ENCODE results near the gene C10orf53. TPM values are rescaled to one million over a fixed set of nuclear protein-coding genes. Genes with fewer than 3 reads are reported as not detected.
"Not testable (repeated sequence)": the region's sequence is repeated elsewhere in the genome, so short reads cannot be mapped to it uniquely, and the experiment has no call there.

C10orf53 gene
- total RNA-seq, 1 donor from 2014 or later: not detected

DNA sequence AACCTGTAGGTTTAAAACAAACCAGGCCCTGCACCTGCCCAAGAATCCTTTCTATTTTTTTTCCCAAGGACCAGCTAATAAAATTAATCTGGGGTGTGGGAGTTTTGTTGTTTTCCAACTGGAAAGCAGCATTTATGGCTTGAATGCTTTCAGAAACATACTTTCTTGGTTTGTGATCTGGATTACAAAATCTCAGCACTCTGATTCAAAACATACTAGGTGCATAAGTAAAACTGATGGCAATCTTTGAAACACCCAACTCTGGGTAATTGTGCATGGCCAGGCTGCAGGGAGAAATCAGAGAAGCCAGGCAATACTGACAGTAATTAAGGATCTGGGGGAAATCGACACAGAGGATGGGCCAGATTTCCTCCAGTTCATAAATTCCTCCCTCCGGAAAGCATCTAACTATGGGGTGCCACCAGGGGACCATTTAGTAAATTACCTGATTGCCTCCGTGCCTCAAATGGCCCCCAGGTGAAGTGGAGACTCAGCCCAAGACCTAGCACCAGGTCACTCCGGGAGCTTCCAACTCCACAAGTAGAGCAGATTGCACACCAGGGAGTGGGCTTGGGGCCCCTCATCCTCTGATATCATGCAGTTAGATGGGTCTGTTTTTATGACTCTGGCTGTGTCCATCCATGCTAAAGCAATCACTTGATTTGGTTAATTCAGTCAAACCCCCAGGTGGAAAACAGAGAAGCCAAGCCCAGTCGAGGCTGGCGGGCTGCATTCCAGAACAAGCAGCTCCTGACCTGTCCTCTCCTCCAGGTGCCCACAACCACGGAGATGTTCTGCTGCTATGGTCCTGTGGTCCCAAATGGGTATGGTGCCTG lies 15.2 kb upstream of the C10orf53 start:
- H3K27me3 ChIP-seq (ENCODE audit: control insufficient read depth in 3 of 3, insufficient read depth in 3 of 3, low read length in 3 of 3): peaks cover 0 to 3% (median 0%) of the 10 kb centered on the region in 3 donors
- no peak overlapping the region for H3K4me3 ChIP-seq (ENCODE audit: low read length in 3 of 3)
- H3K9ac ChIP-seq (ENCODE audit: low read depth in 1 of 3, low read length in 3 of 3): no peak overlapping the region
- no peak overlapping the region for H3K27ac ChIP-seq (ENCODE audit: low read depth, low read length)
- H3K4me1 ChIP-seq (ENCODE audit: control insufficient read depth in 3 of 3, insufficient read depth in 3 of 3, low read length in 3 of 3): no peaks in the 10 kb centered on the region
- peaks cover 0 to under 1% (median 0%) of the 10 kb centered on the region in 3 donors for H3K9me3 ChIP-seq (ENCODE audit: control insufficient read depth in 3 of 3, low read length in 3 of 3)
- H3K36me3 ChIP-seq (ENCODE audit: control insufficient read depth in 3 of 3, insufficient read depth in 3 of 3, low read length in 3 of 3): no peaks in the 10 kb centered on the region

DNA sequence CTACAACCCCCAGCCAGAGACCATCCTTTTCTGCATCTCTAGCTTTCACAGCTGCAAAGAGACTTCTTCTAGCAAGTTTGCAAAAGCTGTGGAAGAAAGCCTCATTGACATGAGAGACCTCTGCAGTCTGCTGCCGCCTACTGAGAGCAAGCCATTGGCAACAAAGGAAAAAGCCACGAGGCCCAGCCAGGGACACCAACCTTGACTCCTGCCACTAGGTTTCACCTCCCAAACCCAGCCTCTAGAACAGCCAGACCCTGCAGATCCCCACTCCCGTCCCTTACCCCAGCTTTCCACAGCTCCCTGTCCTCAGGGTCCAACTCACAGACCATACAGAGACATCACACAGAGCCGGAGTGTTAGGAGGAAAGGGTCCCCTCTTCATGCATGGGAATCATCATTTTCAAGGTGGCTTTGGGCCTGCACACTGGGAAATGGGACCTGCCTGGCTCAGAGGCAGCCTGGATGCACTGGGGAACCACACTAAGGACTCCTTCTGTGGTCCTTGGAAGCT lies 14.6 kb upstream of the C10orf53 start:
- no peak overlapping the region for H3K27ac ChIP-seq (ENCODE audit: low read depth, low read length)
- no peaks in the 10 kb centered on the region for H3K36me3 ChIP-seq (ENCODE audit: control insufficient read depth in 3 of 3, insufficient read depth in 3 of 3, low read length in 3 of 3)
- H3K27me3 ChIP-seq (ENCODE audit: control insufficient read depth in 3 of 3, insufficient read depth in 3 of 3, low read length in 3 of 3): peaks cover 0 to 3% (median 0%) of the 10 kb centered on the region in 3 donors
- no peaks in the 10 kb centered on the region for H3K9me3 ChIP-seq (ENCODE audit: control insufficient read depth in 3 of 3, low read length in 3 of 3)
- no peak overlapping the region for H3K9ac ChIP-seq (ENCODE audit: low read depth in 1 of 3, low read length in 3 of 3)
- no peaks in the 10 kb centered on the region for H3K4me1 ChIP-seq (ENCODE audit: control insufficient read depth in 3 of 3, insufficient read depth in 3 of 3, low read length in 3 of 3)
- no peak overlapping the region for H3K4me3 ChIP-seq (ENCODE audit: low read length in 3 of 3)

DNA sequence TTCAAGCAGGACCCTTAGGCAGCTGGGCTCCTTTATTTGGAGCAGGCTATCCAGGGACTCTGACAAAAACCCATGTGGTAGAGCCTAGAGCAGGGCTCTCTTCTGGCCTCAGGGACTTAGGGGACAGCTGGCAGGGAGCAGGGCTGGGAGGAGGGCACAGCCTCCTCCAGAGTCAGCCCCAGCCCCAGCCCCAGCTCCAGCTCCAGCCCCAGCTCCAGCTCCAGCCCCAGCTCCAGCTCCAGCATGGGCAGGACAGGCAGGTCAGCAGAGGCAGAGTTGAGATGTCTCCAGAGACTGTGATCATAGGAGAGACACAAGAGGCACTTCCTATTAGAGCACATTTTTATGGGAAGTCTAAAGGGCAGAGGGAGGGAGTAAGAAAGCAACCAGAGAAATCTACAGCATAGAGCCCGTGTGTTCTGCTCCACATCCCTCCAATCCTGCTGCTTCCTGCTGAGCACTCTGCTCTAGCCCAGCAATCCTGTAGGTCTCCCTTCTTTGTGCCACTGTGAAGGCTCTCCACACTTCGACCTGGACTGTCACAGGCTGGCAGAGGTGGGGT lies 13.3 kb upstream of the C10orf53 start:
- peaks cover 0 to 3% (median 0%) of the 10 kb centered on the region in 3 donors for H3K27me3 ChIP-seq (ENCODE audit: control insufficient read depth in 3 of 3, insufficient read depth in 3 of 3, low read length in 3 of 3)
- no peaks in the 10 kb centered on the region for H3K9me3 ChIP-seq (ENCODE audit: control insufficient read depth in 3 of 3, low read length in 3 of 3)
- H3K4me1 ChIP-seq (ENCODE audit: control insufficient read depth in 3 of 3, insufficient read depth in 3 of 3, low read length in 3 of 3): no peaks in the 10 kb centered on the region
- no peak overlapping the region for H3K27ac ChIP-seq (ENCODE audit: low read depth, low read length)
- H3K4me3 ChIP-seq (ENCODE audit: low read length in 3 of 3): no peak overlapping the region
- no peaks in the 10 kb centered on the region for H3K36me3 ChIP-seq (ENCODE audit: control insufficient read depth in 3 of 3, insufficient read depth in 3 of 3, low read length in 3 of 3)
- H3K9ac ChIP-seq (ENCODE audit: low read depth in 1 of 3, low read length in 3 of 3): no peak overlapping the region

DNA sequence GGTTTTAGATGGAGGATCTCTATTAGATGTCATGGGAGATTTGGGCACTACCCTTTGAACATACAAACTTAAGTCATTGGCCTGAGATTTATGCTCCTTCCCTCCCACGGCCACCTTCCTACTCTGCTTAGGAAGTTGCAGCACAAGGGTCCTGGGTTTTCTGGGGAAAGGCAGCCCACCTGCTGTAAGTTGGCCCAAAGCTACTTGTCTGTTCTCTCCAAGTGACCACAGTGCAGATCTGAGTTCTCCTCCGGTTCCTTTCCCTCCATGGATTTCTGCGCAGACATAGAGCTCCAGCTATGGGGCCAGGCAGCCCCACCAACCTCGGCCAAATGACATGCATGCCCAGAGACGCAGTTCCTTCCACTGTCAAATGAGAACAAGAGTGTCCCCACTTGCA lies 12.8 kb upstream of the C10orf53 start:
- H3K9ac ChIP-seq (ENCODE audit: low read depth in 1 of 3, low read length in 3 of 3): no peak overlapping the region
- no peaks in the 10 kb centered on the region for H3K4me1 ChIP-seq (ENCODE audit: control insufficient read depth in 3 of 3, insufficient read depth in 3 of 3, low read length in 3 of 3)
- peaks cover 0 to 3% (median 0%) of the 10 kb centered on the region in 3 donors for H3K27me3 ChIP-seq (ENCODE audit: control insufficient read depth in 3 of 3, insufficient read depth in 3 of 3, low read length in 3 of 3)
- H3K27ac ChIP-seq (ENCODE audit: low read depth, low read length): no peak overlapping the region
- H3K4me3 ChIP-seq (ENCODE audit: low read length in 3 of 3): no peak overlapping the region
- H3K36me3 ChIP-seq (ENCODE audit: control insufficient read depth in 3 of 3, insufficient read depth in 3 of 3, low read length in 3 of 3): no peaks in the 10 kb centered on the region
- H3K9me3 ChIP-seq (ENCODE audit: control insufficient read depth in 3 of 3, low read length in 3 of 3): no peaks in the 10 kb centered on the region

DNA sequence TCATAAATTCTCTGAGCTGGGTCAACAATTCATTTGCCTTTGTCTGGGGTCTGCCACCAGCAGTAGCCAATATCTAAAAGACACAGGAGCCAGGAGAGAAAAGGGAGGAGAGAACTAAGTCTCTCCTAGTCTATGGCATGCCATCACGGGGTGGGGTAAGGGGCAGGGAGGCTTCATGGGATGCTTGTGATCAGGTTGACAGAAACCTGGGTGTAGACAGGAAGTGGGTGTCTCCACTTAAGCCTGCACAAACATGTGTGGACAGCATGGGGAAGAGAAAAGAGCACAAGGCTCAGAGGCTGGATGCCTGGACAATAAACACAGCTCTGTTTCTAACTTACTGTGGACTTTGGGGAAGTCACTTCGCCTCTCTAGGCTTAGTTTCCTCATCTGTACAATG lies 11.5 kb upstream of the C10orf53 start:
- Histone ChIP-seq H3K27me3 (ENCODE audit: control insufficient read depth in 3 of 3, insufficient read depth in 3 of 3, low read length in 3 of 3) (peaks cover 0 to 3% (median 0%) of the 10 kb centered on the region in 3 donors), H3K36me3 (ENCODE audit: control insufficient read depth in 3 of 3, insufficient read depth in 3 of 3, low read length in 3 of 3) (no peaks in the 10 kb centered on the region), H3K9ac (ENCODE audit: low read depth in 1 of 3, low read length in 3 of 3) (no peak overlapping the region), H3K9me3 (ENCODE audit: control insufficient read depth in 3 of 3, low read length in 3 of 3) (no peaks in the 10 kb centered on the region), H3K4me3 (ENCODE audit: low read length in 3 of 3) (no peak overlapping the region), H3K4me1 (ENCODE audit: control insufficient read depth in 3 of 3, insufficient read depth in 3 of 3, low read length in 3 of 3) (no peaks in the 10 kb centered on the region), H3K27ac (ENCODE audit: low read depth, low read length) (no peak overlapping the region)

DNA sequence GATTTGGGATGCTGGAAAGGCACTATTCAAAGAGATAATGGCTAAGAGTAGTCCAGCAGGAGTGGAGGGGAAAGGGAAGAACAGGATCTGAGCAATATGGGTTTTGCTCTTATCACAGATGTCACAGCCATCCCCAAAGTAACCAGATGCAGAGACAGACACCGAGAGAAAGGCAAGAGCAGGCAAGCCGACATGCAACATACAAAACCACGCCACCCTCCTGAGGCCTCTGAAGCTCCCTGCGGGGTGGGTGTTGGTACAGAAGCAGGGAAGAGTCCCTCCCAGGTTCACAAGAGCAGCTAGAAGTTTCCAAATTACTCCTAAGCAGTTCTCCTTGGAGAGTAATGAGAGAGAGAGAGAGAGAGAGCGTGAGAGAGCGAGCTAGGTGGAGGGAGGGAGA lies 10.8 kb upstream of the C10orf53 start:
- no peaks in the 10 kb centered on the region for H3K36me3 ChIP-seq (ENCODE audit: control insufficient read depth in 3 of 3, insufficient read depth in 3 of 3, low read length in 3 of 3)
- peaks cover 0 to 3% (median 0%) of the 10 kb centered on the region in 3 donors for H3K27me3 ChIP-seq (ENCODE audit: control insufficient read depth in 3 of 3, insufficient read depth in 3 of 3, low read length in 3 of 3)
- H3K4me3 ChIP-seq (ENCODE audit: low read length in 3 of 3): no peak overlapping the region
- no peak overlapping the region for H3K27ac ChIP-seq (ENCODE audit: low read depth, low read length)
- H3K4me1 ChIP-seq (ENCODE audit: control insufficient read depth in 3 of 3, insufficient read depth in 3 of 3, low read length in 3 of 3): no peaks in the 10 kb centered on the region
- no peaks in the 10 kb centered on the region for H3K9me3 ChIP-seq (ENCODE audit: control insufficient read depth in 3 of 3, low read length in 3 of 3)
- H3K9ac ChIP-seq (ENCODE audit: low read depth in 1 of 3, low read length in 3 of 3): no peak overlapping the region

DNA sequence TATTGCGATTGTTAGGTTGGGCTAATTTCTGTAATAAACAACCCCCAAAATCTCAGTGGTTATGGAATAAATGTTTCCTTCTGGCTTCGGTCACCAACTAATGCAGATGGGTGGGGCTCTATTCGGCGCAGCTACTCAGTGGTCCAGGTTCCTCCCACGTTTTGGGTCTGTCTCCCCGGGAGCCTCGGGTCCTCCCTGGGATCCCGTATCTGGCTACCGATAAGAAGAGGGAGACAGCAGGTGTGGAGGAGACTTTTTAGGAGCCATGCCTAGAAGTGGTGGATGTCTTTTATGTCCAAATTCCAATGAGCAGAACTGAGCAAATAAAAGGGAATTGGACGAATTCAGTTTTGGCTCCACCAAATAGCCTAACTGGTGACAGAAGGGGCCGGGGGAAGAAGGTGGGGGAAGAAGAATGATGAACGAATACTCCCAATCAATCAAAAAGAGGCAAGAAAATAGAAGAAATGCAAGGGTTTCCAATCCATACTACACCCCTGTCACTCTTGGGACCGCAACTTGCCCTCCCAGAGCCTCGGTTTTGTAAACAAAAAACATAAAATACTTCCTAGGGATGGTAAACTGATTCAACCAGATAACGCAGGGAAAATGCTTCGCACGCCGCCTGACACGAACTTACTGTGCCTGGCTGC lies 498 bp upstream of the C10orf53 start:
- Histone ChIP-seq H3K4me3 (ENCODE audit: low read length in 3 of 3) (no peak overlapping the region), H3K4me1 (ENCODE audit: control insufficient read depth in 3 of 3, insufficient read depth in 3 of 3, low read length in 3 of 3) (no peaks in the 10 kb centered on the region), H3K27ac (ENCODE audit: low read depth, low read length) (no peak overlapping the region), H3K27me3 (ENCODE audit: control insufficient read depth in 3 of 3, insufficient read depth in 3 of 3, low read length in 3 of 3) (peaks cover 3 to 5% (median 4%) of the 10 kb centered on the region in 3 donors), H3K36me3 (ENCODE audit: control insufficient read depth in 3 of 3, insufficient read depth in 3 of 3, low read length in 3 of 3) (no peaks in the 10 kb centered on the region), H3K9ac (ENCODE audit: low read depth in 1 of 3, low read length in 3 of 3) (no peak overlapping the region), H3K9me3 (ENCODE audit: control insufficient read depth in 3 of 3, low read length in 3 of 3) (peaks cover 2 to 8% (median 6%) of the 10 kb centered on the region in 3 donors)

DNA sequence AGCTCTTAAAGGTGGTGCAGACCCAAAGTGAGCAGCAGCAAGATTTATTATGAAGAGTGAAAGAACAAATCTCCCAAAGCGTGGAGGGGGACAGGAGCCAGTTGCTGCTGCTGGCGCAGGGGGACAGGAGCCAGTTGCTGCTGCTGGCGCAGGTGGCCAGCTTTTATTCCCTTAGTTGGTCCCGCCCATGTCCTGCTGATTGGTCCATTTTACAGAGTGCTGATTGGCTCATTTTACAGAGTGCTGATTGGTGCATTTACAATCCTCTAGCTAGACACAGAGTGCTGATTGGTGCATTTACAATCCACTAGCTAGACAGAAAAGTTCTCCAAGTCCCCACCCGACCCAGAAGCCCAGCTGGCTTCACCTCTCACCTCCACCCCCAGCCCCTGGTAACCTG lies 3.0 kb downstream of the C10orf53 start:
- not testable (repeated sequence) for H3K9ac ChIP-seq (ENCODE audit: low read depth in 1 of 3, low read length in 3 of 3); H3K27me3 ChIP-seq (ENCODE audit: control insufficient read depth in 3 of 3, insufficient read depth in 3 of 3, low read length in 3 of 3); H3K36me3 ChIP-seq (ENCODE audit: control insufficient read depth in 3 of 3, insufficient read depth in 3 of 3, low read length in 3 of 3); H3K9me3 ChIP-seq (ENCODE audit: control insufficient read depth in 3 of 3, low read length in 3 of 3); H3K4me3 ChIP-seq (ENCODE audit: low read length in 3 of 3); H3K27ac ChIP-seq (ENCODE audit: low read depth, low read length); H3K4me1 ChIP-seq (ENCODE audit: control insufficient read depth in 3 of 3, insufficient read depth in 3 of 3, low read length in 3 of 3)

DNA sequence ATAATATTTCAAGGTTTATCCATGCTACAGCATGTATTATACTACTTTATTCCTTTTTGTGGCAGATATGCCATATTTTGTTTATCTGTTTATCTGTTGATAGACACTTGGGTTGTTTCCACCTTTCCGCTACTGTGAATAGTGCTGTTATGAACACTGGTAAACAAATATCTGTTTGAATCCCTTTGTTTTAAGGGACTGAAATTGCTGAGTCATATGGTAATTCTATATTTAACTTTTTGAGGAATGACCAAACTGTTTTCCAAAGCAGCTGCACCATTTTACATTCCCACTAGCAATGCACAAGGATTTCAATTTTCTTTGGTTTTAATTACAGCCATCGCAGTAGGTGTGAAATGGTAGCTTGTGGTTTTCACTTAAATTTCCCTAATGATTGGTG lies 3.4 kb downstream of the C10orf53 start:
- Histone ChIP-seq H3K9me3 (ENCODE audit: control insufficient read depth in 3 of 3, low read length in 3 of 3) (peaks cover 2 to 8% (median 7%) of the 10 kb centered on the region in 3 donors), H3K9ac (ENCODE audit: low read depth in 1 of 3, low read length in 3 of 3) (no peak overlapping the region), H3K36me3 (ENCODE audit: control insufficient read depth in 3 of 3, insufficient read depth in 3 of 3, low read length in 3 of 3) (no peaks in the 10 kb centered on the region), H3K4me3 (ENCODE audit: low read length in 3 of 3) (no peak overlapping the region), H3K27me3 (ENCODE audit: control insufficient read depth in 3 of 3, insufficient read depth in 3 of 3, low read length in 3 of 3) (peaks cover 2 to 8% (median 8%) of the 10 kb centered on the region in 3 donors), H3K27ac (ENCODE audit: low read depth, low read length) (no peak overlapping the region), H3K4me1 (ENCODE audit: control insufficient read depth in 3 of 3, insufficient read depth in 3 of 3, low read length in 3 of 3) (no peaks in the 10 kb centered on the region)

DNA sequence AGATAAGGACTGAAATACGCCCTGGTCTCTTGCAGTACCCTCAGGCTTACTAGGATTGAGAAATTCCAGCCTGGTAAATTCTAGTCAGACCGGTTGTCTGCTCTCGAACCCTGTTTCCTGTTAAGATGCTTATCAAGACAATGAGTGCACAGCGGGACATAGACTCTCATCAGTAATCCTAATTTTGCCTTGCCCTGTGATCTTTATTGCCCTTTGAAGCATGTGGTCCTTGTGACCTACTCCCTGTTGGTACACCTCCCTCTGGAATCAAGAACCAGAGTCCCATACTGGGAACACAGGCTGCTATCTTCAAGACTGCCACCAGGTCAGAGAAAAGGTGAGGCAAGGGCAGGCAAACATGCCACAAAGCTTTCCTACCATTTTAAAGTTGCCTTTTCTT lies 7.2 kb downstream of the C10orf53 start:
- no peak overlapping the region for H3K4me3 ChIP-seq (ENCODE audit: low read length in 3 of 3)
- no peaks in the 10 kb centered on the region for H3K4me1 ChIP-seq (ENCODE audit: control insufficient read depth in 3 of 3, insufficient read depth in 3 of 3, low read length in 3 of 3)
- peaks cover 23 to 30% (median 26%) of the 10 kb centered on the region in 3 donors for H3K27me3 ChIP-seq (ENCODE audit: control insufficient read depth in 3 of 3, insufficient read depth in 3 of 3, low read length in 3 of 3)
- no peaks in the 10 kb centered on the region for H3K36me3 ChIP-seq (ENCODE audit: control insufficient read depth in 3 of 3, insufficient read depth in 3 of 3, low read length in 3 of 3)
- peaks cover 0 to 2% (median 0%) of the 10 kb centered on the region in 3 donors for H3K9me3 ChIP-seq (ENCODE audit: control insufficient read depth in 3 of 3, low read length in 3 of 3)
- no peak overlapping the region for H3K27ac ChIP-seq (ENCODE audit: low read depth, low read length)
- no peak overlapping the region for H3K9ac ChIP-seq (ENCODE audit: low read depth in 1 of 3, low read length in 3 of 3)
